ENCODE data around the gene MRPL10. TPM values are rescaled to one million over a fixed set of nuclear protein-coding genes. Genes with fewer than 3 reads are reported as not detected.

Gene MRPL10
- total RNA-seq, 1 donor = 35.8 TPM

DNA sequence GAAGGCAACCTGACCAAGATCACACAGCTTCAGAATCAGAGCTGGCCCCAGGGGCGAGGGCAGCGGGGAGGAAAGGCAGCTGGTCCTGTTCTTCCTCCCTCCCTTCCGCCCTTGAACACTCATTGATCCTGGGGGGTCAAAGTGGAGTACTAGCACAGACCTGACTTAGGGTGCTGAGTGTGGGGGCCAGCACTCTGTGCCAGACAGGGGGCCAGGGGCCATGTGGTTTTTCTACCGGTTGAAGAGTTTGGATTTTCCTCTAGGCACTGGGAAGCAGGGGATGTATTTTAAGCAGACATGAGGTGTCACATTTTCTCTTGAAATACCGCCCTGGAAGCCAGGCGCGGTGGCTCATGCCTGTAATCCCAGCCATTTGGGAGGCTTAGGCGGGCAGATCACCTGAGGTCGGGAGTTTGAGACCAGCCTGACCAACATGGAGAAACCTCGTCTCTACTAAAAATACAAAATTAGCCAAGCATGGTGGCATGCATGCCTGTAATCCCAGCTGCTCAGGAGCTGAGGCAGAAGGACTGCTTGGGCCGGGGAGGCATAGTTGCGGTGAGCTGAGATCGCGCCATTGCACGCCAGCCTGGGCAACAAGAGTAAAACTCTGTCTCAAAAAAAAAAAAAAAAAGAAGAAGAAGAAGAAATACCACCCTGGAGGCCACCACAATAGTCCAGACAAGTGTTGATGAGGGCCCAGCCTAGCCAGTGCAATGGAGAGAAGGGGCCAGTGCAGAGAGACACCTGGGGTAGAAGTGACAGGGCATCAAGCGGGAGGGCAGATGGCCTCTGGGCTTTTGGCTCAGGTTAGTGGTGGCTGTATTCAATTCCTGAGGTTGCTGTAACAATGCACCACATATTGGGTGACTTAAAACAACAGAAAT, 25.1 kb downstream of the MRPL10 start:
- H3K36me3 ChIP-seq (ENCODE audit: insufficient read depth, low read length) = peaks cover 29% of the 10 kb centered on the region
- no peak overlapping the region for H3K27ac ChIP-seq (ENCODE audit: low read depth, low read length)
- H2AFZ ChIP-seq (ENCODE audit: low read length) = no peak overlapping the region
- peaks cover 10% of the 10 kb centered on the region for H3K4me1 ChIP-seq (ENCODE audit: insufficient read depth, low read length)
- H3K79me2 ChIP-seq (ENCODE audit: insufficient read depth, low read length) = no peaks in the 10 kb centered on the region
- peaks cover 30% of the 10 kb centered on the region for H4K20me1 ChIP-seq (ENCODE audit: insufficient read depth, low read length)
- H3K27me3 ChIP-seq (ENCODE audit: insufficient read depth, low read length) = peaks cover 20% of the 10 kb centered on the region
- no peak for DNase-seq (ENCODE audit: insufficient read length, low spot score, missing footprints)
- no peak overlapping the region for H3K4me2 ChIP-seq (ENCODE audit: insufficient read depth, low read length)
- TF ChIP-seq, protein P1, sequence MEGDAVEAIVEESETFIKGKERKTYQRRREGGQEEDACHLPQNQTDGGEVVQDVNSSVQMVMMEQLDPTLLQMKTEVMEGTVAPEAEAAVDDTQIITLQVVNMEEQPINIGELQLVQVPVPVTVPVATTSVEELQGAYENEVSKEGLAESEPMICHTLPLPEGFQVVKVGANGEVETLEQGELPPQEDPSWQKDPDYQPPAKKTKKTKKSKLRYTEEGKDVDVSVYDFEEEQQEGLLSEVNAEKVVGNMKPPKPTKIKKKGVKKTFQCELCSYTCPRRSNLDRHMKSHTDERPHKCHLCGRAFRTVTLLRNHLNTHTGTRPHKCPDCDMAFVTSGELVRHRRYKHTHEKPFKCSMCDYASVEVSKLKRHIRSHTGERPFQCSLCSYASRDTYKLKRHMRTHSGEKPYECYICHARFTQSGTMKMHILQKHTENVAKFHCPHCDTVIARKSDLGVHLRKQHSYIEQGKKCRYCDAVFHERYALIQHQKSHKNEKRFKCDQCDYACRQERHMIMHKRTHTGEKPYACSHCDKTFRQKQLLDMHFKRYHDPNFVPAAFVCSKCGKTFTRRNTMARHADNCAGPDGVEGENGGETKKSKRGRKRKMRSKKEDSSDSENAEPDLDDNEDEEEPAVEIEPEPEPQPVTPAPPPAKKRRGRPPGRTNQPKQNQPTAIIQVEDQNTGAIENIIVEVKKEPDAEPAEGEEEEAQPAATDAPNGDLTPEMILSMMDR (IDR thresholded peaks at IDR 0.05; ENCODE audit: extremely low read depth, low read depth, low read length) = no peak
- no peaks in the 10 kb centered on the region for H3K9me3 ChIP-seq (ENCODE audit: low read depth, low read length)
- H3K4me3 ChIP-seq (ENCODE audit: insufficient read depth, low read length) = no peak overlapping the region

DNA sequence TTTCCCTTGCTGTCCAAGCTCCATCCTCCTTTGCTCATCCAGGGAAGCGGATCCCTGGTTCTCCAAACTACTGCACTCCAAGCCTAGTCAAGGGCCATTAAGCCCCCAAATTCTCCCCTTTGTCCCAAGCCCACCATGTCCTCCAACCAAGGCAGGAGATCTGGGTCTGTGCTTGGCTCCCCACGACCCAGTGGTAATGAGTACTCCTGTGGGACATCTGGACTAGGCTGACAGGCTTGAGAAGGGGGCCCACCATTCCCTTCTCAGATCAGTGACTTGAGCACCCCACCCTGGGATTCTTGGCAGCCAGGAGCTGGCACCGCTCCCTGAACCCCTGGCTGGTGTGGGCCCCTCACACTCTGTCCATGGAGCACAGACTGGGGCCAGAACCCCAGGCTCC, 26.9 kb downstream of the MRPL10 start:
- H3K4me1 ChIP-seq (ENCODE audit: insufficient read depth, low read length) = no peaks in the 10 kb centered on the region
- H2AFZ ChIP-seq (ENCODE audit: low read length) = no peak overlapping the region
- H4K20me1 ChIP-seq (ENCODE audit: insufficient read depth, low read length) = peaks cover 18% of the 10 kb centered on the region
- no peaks in the 10 kb centered on the region for H3K79me2 ChIP-seq (ENCODE audit: insufficient read depth, low read length)
- peaks cover 28% of the 10 kb centered on the region for H3K27me3 ChIP-seq (ENCODE audit: insufficient read depth, low read length)
- TF ChIP-seq, protein P1 (IDR thresholded peaks at IDR 0.05; ENCODE audit: extremely low read depth, low read depth, low read length) = no peak
- H3K27ac ChIP-seq (ENCODE audit: low read depth, low read length) = no peak overlapping the region
- no peaks in the 10 kb centered on the region for H3K9me3 ChIP-seq (ENCODE audit: low read depth, low read length)
- no peak overlapping the region for H3K4me2 ChIP-seq (ENCODE audit: insufficient read depth, low read length)
- no peak overlapping the region for H3K4me3 ChIP-seq (ENCODE audit: insufficient read depth, low read length)
- peaks cover 25% of the 10 kb centered on the region for H3K36me3 ChIP-seq (ENCODE audit: insufficient read depth, low read length)
- DNase-seq (ENCODE audit: insufficient read length, low spot score, missing footprints) = no peak

DNA sequence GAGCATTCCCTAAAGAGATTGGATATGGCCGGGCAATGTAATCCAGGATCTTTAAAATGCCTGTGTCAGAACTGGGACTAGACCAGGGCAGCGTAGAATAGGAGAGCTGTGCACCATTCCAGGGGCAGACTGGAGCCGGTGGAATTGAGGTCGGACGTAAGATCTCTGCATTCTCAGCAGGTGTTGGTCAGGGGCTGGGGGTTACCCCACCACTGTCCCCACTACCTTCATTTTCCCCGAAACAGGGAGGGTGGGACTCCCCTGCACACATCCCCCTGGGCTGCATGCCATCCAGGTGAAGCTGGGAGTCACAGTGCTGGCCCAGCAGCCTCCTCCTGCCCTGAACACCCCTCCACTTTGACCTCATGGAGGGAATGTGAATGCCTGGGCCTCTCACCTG, 27.6 kb downstream of the MRPL10 start:
- TF ChIP-seq, protein P1 (IDR thresholded peaks at IDR 0.05; ENCODE audit: extremely low read depth, low read depth, low read length) = no peak
- Histone ChIP-seq H4K20me1 (ENCODE audit: insufficient read depth, low read length) (peaks cover 11% of the 10 kb centered on the region), H3K79me2 (ENCODE audit: insufficient read depth, low read length) (no peaks in the 10 kb centered on the region), H3K4me1 (ENCODE audit: insufficient read depth, low read length) (no peaks in the 10 kb centered on the region), H3K27ac (ENCODE audit: low read depth, low read length) (no peak overlapping the region), H3K36me3 (ENCODE audit: insufficient read depth, low read length) (peaks cover 18% of the 10 kb centered on the region), H2AFZ (ENCODE audit: low read length) (no peak overlapping the region), H3K27me3 (ENCODE audit: insufficient read depth, low read length) (peaks cover 28% of the 10 kb centered on the region), H3K4me2 (ENCODE audit: insufficient read depth, low read length) (no peak overlapping the region), H3K4me3 (ENCODE audit: insufficient read depth, low read length) (no peak overlapping the region), H3K9me3 (ENCODE audit: low read depth, low read length) (no peaks in the 10 kb centered on the region)
- DNase-seq (ENCODE audit: insufficient read length, low spot score, missing footprints) = no peak

DNA sequence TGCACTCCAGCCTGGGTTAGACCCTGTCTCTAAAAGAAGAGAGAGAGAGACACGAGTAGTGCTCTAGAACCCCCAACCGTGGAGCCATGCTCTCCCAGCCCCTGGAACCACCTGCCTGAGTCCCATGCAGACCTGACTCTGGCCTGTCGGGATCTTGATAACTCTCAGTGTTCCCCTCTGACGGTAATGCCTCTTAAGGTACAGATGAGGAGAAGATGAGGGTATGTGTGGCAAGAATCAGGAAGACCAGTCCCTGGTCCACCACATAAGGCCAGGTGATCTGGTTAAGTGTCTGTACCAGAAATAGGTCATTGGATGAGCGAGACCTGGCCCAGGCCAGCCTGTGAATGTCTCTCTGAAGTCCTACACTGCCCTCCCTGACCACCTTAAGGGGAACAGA, 28.1 kb downstream of the MRPL10 start:
- H3K36me3 ChIP-seq (ENCODE audit: insufficient read depth, low read length) = peaks cover 13% of the 10 kb centered on the region
- DNase-seq (ENCODE audit: insufficient read length, low spot score, missing footprints) = no peak
- H4K20me1 ChIP-seq (ENCODE audit: insufficient read depth, low read length) = peaks cover 5% of the 10 kb centered on the region
- H3K27ac ChIP-seq (ENCODE audit: low read depth, low read length) = no peak overlapping the region
- no peaks in the 10 kb centered on the region for H3K4me1 ChIP-seq (ENCODE audit: insufficient read depth, low read length)
- H3K4me2 ChIP-seq (ENCODE audit: insufficient read depth, low read length) = no peak overlapping the region
- no peaks in the 10 kb centered on the region for H3K79me2 ChIP-seq (ENCODE audit: insufficient read depth, low read length)
- H3K9me3 ChIP-seq (ENCODE audit: low read depth, low read length) = no peaks in the 10 kb centered on the region
- H2AFZ ChIP-seq (ENCODE audit: low read length) = no peak overlapping the region
- H3K27me3 ChIP-seq (ENCODE audit: insufficient read depth, low read length) = peaks cover 28% of the 10 kb centered on the region
- TF ChIP-seq, protein P1 (IDR thresholded peaks at IDR 0.05; ENCODE audit: extremely low read depth, low read depth, low read length) = no peak
- H3K4me3 ChIP-seq (ENCODE audit: insufficient read depth, low read length) = no peak overlapping the region

Data from osteoblast (primary cell).